GM10248 (cell line): ENCODE data around the gene MID2.

Experiments
- CTCF ChIA-PET: fragments of 300-600 bp; sonication (Branson Sonifier 250); formaldehyde crosslinking; extraction: SDS; loops from one replicate; lab custom pipeline; 2021; ENCODE audit warnings: antibody characterized with exemption; lab: Yijun Ruan, JAX
- POLR2A ChIA-PET: fragments of 350-650 bp; sonication (Branson Sonifier 250); formaldehyde crosslinking; extraction: SDS; loops from one replicate; lab custom pipeline; 2020; ENCODE audit warnings: antibody characterized with exemption; lab: Yijun Ruan, JAX
- DNase-seq: peaks from one replicate; pipeline ENCODE4 v3.0.0; 2012; ENCODE audit errors: extremely low spot score
- TF ChIP-seq, protein P1 (sequence below): IDR thresholded peaks from 2 replicates; pipeline ENCODE4 v1.5.1; 2012; ENCODE audit warnings: mild to moderate bottlenecking, low read depth; ENCODE audit errors: extremely low read depth, missing control alignments, control extremely low read depth

Gene MID2

DNA sequence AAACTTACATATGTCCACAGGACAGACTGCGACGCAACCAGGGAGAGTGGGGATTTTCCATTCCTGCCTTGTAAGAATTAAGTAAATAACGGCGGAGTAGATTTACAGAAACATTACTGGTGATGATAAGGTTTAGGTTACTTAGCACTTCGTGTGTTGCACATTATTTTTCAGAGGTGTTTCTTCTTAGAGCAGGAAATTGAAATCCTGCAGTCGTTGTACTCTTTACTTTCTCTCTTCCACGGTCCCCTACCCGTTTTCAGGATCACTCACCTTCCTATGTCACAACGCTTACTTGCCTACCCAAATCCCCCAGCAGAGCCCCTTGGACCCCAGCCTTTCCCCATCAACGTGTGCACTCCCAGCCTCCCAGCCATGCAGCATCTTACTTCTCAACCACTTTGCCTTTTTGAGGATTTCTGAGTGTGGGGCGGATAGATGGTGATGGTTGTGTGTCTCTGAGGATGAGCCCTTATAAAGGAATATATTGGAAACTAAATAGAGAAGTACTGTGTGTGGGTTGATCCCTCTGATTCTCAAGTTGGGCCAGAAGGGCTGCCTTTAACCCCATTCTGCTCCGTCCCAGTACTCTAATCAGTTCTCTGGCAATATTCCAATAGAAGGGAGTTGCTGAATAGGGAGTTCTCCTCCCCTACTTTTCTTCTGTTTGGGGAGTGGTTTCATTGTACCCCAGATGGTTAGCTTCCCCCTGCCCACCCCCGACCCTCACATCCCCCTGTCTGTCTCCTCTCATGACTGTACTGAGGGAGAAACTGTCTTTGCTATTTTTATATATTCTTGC, 1.6 kb downstream of the MID2 start:
- DNase-seq: no peak

DNA sequence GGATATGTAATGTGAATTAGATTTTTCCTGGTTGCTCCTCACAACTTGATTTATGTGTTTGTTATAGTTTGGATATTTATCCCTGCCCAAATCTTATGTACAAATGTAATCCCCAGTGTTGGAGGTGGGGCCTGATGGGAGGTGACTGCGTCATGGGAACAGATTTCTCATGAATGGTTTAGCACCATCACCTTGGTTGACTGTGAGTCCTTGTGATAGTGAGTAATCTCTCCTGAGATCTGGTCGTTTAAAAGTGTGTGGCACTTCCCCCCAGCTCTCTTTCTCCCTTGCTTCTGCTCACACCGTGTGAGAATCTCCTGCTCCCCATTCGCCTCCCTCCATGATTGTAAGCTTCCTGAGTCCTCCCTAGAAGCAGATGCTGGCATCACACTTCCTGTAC, 2.2 kb downstream of the MID2 start:
- ChIA-PET POLR2A (no interaction called here), CTCF (no interaction called here)

More for the DNA sequence above, 1.6 kb downstream of the MID2 start:
- ChIA-PET POLR2A (no interaction called here), CTCF (no interaction called here)
- TF ChIP-seq, protein P1, sequence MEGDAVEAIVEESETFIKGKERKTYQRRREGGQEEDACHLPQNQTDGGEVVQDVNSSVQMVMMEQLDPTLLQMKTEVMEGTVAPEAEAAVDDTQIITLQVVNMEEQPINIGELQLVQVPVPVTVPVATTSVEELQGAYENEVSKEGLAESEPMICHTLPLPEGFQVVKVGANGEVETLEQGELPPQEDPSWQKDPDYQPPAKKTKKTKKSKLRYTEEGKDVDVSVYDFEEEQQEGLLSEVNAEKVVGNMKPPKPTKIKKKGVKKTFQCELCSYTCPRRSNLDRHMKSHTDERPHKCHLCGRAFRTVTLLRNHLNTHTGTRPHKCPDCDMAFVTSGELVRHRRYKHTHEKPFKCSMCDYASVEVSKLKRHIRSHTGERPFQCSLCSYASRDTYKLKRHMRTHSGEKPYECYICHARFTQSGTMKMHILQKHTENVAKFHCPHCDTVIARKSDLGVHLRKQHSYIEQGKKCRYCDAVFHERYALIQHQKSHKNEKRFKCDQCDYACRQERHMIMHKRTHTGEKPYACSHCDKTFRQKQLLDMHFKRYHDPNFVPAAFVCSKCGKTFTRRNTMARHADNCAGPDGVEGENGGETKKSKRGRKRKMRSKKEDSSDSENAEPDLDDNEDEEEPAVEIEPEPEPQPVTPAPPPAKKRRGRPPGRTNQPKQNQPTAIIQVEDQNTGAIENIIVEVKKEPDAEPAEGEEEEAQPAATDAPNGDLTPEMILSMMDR: no peak

DNA sequence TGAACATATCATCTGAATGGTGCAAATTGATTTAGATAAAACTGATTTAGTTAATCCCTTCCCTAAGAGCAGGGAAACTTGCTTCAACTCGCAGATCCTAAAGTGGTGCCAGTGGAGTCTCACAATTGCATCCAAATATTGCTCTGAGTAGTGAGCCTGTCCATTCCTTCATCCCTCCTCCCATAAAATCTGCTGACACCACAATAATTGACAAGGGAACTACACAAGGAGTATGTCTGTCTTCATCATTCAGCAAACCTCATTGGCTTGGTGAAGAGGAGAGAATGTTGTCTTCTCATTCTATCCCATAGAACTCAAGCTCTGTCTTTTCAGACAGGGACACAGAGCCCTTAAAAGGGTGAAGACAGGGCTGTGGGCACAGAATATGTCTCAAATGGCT, 4.2 kb downstream of the MID2 start:
- TF ChIP-seq, protein P1: no peak
- DNase-seq: no peak
- ChIA-PET CTCF (no interaction called here), POLR2A (no interaction called here)

More for the DNA sequence above, 2.2 kb downstream of the MID2 start:
- no peak for DNase-seq
- TF ChIP-seq, protein P1: no peak

DNA sequence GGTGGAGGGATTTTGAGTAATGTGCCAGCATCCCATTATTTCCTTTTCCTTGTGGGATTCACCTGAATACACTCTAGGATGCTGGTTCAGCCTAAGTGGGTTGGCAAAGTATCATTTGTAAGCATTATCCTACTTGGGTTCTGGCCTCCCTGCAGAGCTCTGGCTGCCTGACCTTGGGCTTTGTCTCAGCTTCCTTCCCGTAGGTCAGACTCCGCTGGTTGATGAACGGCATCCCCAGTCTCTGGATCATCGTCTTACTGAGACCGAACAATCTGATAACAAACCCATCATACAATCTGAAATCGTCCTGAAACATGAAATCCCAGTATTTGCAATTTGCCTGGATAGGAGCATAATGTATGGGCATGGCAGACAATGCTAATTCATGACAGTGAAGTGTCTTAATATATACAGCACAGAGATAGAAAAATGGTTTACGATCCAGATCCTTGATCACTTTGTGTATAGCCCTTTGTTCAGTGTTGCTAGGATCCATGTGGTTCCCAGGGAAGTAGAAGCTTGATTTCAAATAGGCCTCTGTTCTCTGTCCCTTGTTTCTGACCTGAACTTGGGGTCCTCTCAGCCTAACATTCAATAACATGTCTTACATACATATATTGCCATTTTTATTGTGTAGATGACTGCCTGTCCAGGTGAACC, 5.5 kb downstream of the MID2 start:
- TF ChIP-seq, protein P1: no peak
- ChIA-PET POLR2A (no interaction called here), CTCF (no interaction called here)
- no peak for DNase-seq

DNA sequence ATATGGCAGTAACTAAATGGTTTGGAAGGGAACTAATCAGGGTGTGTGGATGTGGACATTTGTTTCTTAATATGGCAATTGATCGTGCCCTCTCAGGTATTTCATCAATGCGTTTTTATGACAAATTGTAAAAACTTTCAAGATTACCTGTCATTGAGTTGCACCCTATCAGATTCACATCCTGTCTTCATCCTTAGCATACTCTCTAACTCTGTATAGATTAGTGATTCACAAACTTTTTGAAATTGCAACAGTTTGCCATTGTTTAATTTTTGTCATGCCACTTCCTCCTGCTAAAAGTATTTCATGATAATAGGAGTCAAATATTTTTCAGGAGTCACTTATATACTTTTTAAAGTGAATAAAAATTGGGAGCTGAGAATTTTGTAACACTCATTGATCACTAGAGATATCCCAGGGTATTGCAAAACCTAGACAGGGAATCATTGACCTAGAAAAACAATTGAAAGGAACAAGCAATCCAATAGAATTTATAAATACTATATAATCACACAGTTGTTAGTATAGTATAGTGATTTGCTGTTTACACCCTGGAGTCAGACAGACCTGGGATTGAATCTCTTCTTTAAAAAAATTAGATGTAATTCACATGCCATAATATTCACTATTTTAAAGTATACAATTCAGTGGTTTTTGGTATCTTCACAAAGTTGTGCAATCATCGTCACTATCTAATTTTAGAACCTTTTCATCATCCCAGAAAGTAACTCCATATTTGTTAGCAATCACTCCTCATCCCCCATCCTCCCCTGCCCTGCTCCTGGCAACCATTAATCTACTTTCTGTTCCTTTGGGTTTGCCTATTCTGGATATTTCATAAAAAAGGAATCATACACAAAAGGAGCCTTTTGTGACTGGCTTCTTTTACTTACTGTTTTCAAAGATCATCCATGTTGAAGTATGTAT, 8.9 kb downstream of the MID2 start:
- TF ChIP-seq, protein P1: no peak
- DNase-seq: no peak
- POLR2A ChIA-PET: no interaction called here
- CTCF ChIA-PET: no interaction called here

DNA sequence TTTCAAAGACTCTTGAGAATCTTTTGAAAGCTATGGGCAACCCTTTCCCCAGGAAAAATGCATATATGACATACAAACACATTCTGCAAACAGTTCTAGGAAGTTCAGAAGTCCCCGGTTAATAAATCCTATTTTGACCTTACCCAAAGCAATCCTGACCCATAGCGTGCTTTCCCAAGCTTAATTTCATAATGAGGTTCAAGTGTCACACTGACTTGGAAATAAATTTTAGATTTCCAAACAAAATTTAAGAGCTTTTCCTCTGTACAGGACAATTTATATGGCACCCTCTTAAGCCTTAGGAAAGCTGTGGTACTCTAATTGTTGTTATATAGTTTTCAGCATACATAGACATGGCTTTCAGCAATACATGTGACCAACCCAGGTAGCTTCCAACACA, 11.3 kb downstream of the MID2 start:
- ChIA-PET POLR2A (no interaction called here), CTCF (no interaction called here)
- TF ChIP-seq, protein P1: no peak
- no peak for DNase-seq
